Activated CD8-positive, alpha-beta T cell treated with anti-CD3 and anti-CD28 coated beads for 36 hours (primary cell): Measurements from ENCODE around the gene ADARB2. TPM values are rescaled to one million over a fixed set of nuclear protein-coding genes. Genes with fewer than 3 reads are reported as not detected.

Source experiments
- ATAC-seq: fragments of 200-7000 bp; cut with Tn5 transposase; one replicate; pipeline ENCODE4 v1.10.0; 2021; ENCODE audit warnings: mild to moderate bottlenecking, moderate library complexity
- CTCF ChIA-PET: fragments of 350-600 bp; sonication (Branson Sonifier 250); formaldehyde crosslinking; loops from one replicate; lab custom pipeline; 2021; ENCODE audit warnings: antibody characterized with exemption; lab: Charles Lee
- POLR2A ChIA-PET: fragments of 350-600 bp; sonication (Branson Sonifier 250); formaldehyde crosslinking; loops from one replicate; lab custom pipeline; 2021; ENCODE audit warnings: antibody characterized with exemption; lab: Charles Lee
- DNase-seq: peaks from one replicate; pipeline ENCODE4 v3.0.0-alpha.2; 2020
- H3K27ac Mint-ChIP-seq: one replicate; pipeline ENCODE4 v1.8.0; 2021; ENCODE audit warnings: mild to moderate bottlenecking, mixed read lengths
- H3K27me3 Mint-ChIP-seq: one replicate; pipeline ENCODE4 v1.8.0; 2021; ENCODE audit warnings: mixed read lengths
- H3K36me3 Mint-ChIP-seq: one replicate; pipeline ENCODE4 v1.8.0; 2021; ENCODE audit warnings: low read depth, mixed read lengths
- H3K4me1 Mint-ChIP-seq: one replicate; pipeline ENCODE4 v1.8.0; 2021; ENCODE audit warnings: low read depth, mixed read lengths
- H3K4me3 Mint-ChIP-seq: one replicate; pipeline ENCODE4 v1.8.0; 2021; ENCODE audit warnings: mild to moderate bottlenecking, moderate library complexity, mixed read lengths
- H3K9me3 Mint-ChIP-seq: one replicate; pipeline ENCODE4 v1.8.0; 2021; ENCODE audit warnings: mixed read lengths
- intact Hi-C: fragments of 100-400 bp; cut with micrococcal nuclease; formaldehyde crosslinking; loops from one replicate; pipeline ENCODE4 v1.10.0; 2022
- total RNA-seq, 2 experiments: library from RNA; stranded (reverse); gene quantifications; one replicate each; pipeline ENCODE4 v1.2.3, GENCODE V29; 2021
- TF ChIP-seq, protein P1 (sequence below): fragments of 200-600 bp; IDR thresholded peaks from one replicate; pipeline ENCODE4 v1.8.0; 2022; ENCODE audit warnings: antibody characterized with exemption, mild to moderate bottlenecking

ADARB2 gene
- total RNA-seq, 2 experiments from 2014 or later, result 1.3 to 1.6 TPM

- intact Hi-C loops, result no loop called here
- Mint-ChIP-seq H3K27ac (no peak overlapping the region), H3K4me1 (peaks cover 16% of the 10 kb centered on the region), H3K27me3 (peaks cover 28% of the 10 kb centered on the region), H3K9me3 (peaks cover 3% of the 10 kb centered on the region), H3K36me3 (no peaks in the 10 kb centered on the region), H3K4me3 (no peak overlapping the region)
- no peak for ATAC-seq
- POLR2A ChIA-PET, result no interaction called here
- TF ChIP-seq, protein P1, sequence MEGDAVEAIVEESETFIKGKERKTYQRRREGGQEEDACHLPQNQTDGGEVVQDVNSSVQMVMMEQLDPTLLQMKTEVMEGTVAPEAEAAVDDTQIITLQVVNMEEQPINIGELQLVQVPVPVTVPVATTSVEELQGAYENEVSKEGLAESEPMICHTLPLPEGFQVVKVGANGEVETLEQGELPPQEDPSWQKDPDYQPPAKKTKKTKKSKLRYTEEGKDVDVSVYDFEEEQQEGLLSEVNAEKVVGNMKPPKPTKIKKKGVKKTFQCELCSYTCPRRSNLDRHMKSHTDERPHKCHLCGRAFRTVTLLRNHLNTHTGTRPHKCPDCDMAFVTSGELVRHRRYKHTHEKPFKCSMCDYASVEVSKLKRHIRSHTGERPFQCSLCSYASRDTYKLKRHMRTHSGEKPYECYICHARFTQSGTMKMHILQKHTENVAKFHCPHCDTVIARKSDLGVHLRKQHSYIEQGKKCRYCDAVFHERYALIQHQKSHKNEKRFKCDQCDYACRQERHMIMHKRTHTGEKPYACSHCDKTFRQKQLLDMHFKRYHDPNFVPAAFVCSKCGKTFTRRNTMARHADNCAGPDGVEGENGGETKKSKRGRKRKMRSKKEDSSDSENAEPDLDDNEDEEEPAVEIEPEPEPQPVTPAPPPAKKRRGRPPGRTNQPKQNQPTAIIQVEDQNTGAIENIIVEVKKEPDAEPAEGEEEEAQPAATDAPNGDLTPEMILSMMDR, result no peak
- CTCF ChIA-PET, result no interaction called here
- DNase-seq, result no peak
Observed at GRCh38 chr10:1708746-1709145, 28.6 kb downstream of the ADARB2 start.

DNA sequence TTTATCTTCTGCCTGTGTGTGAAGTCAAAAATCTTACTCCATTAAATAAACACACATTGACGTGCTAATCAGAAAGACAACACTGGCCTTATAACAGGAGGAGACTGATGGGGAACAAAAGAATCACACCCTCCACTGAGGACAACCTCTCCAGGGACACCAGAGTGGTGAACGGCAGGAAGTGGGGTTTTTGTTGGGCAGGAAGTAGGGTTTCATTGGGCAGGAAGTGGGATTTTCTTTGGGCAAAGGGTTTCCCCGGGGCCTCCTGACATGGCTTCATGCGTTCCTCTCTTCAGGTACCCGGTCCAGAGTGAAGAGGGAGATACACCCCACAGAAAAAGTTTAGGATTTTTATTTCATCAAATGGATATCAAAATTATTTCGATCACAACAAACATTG lies 30.6 kb downstream of the ADARB2 start:
- Mint-ChIP-seq H3K36me3 (no peaks in the 10 kb centered on the region), H3K9me3 (peaks cover 3% of the 10 kb centered on the region), H3K4me3 (no peak overlapping the region), H3K27ac (no peak overlapping the region), H3K27me3 (peaks cover 31% of the 10 kb centered on the region), H3K4me1 (peaks cover 16% of the 10 kb centered on the region)
- CTCF ChIA-PET, result no interaction called here
- ATAC-seq (peak; percentile 49), DNase-seq (peak; percentile 21)
- intact Hi-C loops, result no loop called here
- POLR2A ChIA-PET, result no interaction called here
- TF ChIP-seq, protein P1, result no peak

DNA sequence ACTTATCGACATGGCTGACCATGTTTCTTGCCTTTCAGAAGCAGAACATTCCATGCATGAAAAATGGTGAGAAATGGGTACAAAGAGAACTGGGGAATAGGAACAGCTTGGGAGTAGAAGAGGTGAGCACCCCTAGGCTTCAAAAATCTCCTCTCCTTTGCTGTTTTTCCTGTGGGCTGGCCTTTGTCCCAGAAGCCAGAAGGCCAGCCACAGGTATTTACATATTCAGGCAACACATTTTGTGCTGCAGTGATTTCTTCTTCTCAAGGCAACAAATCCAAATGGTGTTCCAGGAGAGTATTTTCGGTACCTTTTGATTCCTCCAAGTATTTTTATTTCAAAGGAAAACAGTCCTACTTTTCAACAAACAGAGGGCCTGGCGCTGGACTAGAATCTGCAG lies 31.1 kb downstream of the ADARB2 start:
- intact Hi-C loops, result no loop called here
- peaks cover 31% of the 10 kb centered on the region for H3K27me3 Mint-ChIP-seq
- H3K36me3 Mint-ChIP-seq, result no peaks in the 10 kb centered on the region
- ATAC-seq (no peak), DNase-seq (no peak)
- TF ChIP-seq, protein P1, result no peak
- H3K9me3 Mint-ChIP-seq, result peaks cover 3% of the 10 kb centered on the region
- no peak overlapping the region for H3K4me3 Mint-ChIP-seq
- H3K27ac Mint-ChIP-seq, result no peak overlapping the region
- POLR2A ChIA-PET, result no interaction called here
- peaks cover 16% of the 10 kb centered on the region for H3K4me1 Mint-ChIP-seq
- CTCF ChIA-PET, result no interaction called here

DNA sequence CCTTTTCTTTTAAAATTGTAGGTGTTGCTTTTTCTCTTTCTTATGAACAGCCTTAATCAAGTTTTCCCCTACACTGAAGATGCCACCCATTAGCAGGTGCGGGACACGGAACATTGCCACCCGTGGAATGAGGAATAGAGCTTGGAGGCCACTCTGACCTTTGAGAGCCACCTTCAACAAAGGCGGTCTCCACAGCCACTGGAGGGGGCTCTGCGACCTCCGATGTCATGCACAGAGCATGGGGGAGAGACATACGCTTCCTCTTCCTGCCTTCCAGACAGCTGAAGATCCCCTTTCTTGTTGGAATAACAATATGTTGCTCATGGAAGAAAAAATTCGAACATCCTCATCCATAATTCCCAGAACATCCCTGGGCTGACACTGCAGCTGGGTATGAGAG lies 39.1 kb downstream of the ADARB2 start:
- H3K27me3 Mint-ChIP-seq, result peaks cover 15% of the 10 kb centered on the region
- peaks cover 2% of the 10 kb centered on the region for H3K9me3 Mint-ChIP-seq
- DNase-seq (no peak), ATAC-seq (no peak)
- POLR2A ChIA-PET, result no interaction called here
- no peaks in the 10 kb centered on the region for H3K4me1 Mint-ChIP-seq
- CTCF ChIA-PET, result no interaction called here
- H3K36me3 Mint-ChIP-seq, result no peaks in the 10 kb centered on the region
- intact Hi-C loops, result no loop called here
- no peak overlapping the region for H3K4me3 Mint-ChIP-seq
- TF ChIP-seq, protein P1, result no peak
- H3K27ac Mint-ChIP-seq, result no peak overlapping the region

GRCh38 chr10:1696106-1696505 lies 41.2 kb downstream of the ADARB2 start:
- POLR2A ChIA-PET, result no interaction called here
- H3K4me3 Mint-ChIP-seq, result no peak overlapping the region
- CTCF ChIA-PET, result no interaction called here
- TF ChIP-seq, protein P1, result no peak
- H3K27ac Mint-ChIP-seq, result no peak overlapping the region
- H3K27me3 Mint-ChIP-seq, result peaks cover 5% of the 10 kb centered on the region
- peaks cover 2% of the 10 kb centered on the region for H3K9me3 Mint-ChIP-seq
- no peaks in the 10 kb centered on the region for H3K4me1 Mint-ChIP-seq
- DNase-seq (no peak), ATAC-seq (no peak)
- intact Hi-C loops, result no loop called here
- no peaks in the 10 kb centered on the region for H3K36me3 Mint-ChIP-seq
